ENCODE data around the gene PRRX1. TPM values are rescaled to one million over a fixed set of nuclear protein-coding genes. Genes with fewer than 3 reads are reported as not detected.

Gene PRRX1
- total RNA-seq, 1 donor from 2014 or later, result 0.26 TPM

- TF ChIP-seq, protein P1, sequence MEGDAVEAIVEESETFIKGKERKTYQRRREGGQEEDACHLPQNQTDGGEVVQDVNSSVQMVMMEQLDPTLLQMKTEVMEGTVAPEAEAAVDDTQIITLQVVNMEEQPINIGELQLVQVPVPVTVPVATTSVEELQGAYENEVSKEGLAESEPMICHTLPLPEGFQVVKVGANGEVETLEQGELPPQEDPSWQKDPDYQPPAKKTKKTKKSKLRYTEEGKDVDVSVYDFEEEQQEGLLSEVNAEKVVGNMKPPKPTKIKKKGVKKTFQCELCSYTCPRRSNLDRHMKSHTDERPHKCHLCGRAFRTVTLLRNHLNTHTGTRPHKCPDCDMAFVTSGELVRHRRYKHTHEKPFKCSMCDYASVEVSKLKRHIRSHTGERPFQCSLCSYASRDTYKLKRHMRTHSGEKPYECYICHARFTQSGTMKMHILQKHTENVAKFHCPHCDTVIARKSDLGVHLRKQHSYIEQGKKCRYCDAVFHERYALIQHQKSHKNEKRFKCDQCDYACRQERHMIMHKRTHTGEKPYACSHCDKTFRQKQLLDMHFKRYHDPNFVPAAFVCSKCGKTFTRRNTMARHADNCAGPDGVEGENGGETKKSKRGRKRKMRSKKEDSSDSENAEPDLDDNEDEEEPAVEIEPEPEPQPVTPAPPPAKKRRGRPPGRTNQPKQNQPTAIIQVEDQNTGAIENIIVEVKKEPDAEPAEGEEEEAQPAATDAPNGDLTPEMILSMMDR (IDR thresholded peaks at IDR 0.05; ENCODE audit: insufficient read depth, low read length, severe bottlenecking), result no peak
- H3K4me3 ChIP-seq (ENCODE audit: low read depth, low read length), result no peak overlapping the region
- no peak for DNase-seq (ENCODE audit: low read depth)
- no peaks in the 10 kb centered on the region for H3K36me3 ChIP-seq (ENCODE audit: control insufficient read depth, insufficient read depth, low read length)
- peaks cover 52% of the 10 kb centered on the region for H3K27me3 ChIP-seq (ENCODE audit: control insufficient read depth, insufficient read depth, low read length)
- FAIRE-seq, result no peak
Measured at GRCh38 chr1:170662561-170663403, 1.1 kb upstream of the PRRX1 start.

- Histone ChIP-seq H3K36me3 (ENCODE audit: control insufficient read depth, insufficient read depth, low read length) (no peaks in the 10 kb centered on the region), H3K4me3 (ENCODE audit: low read depth, low read length) (no peak overlapping the region), H3K27me3 (ENCODE audit: control insufficient read depth, insufficient read depth, low read length) (peaks cover 54% of the 10 kb centered on the region)
- DNase-seq (ENCODE audit: low read depth), result no peak
- TF ChIP-seq, protein P1 (IDR thresholded peaks at IDR 0.05; ENCODE audit: insufficient read depth, low read length, severe bottlenecking), result no peak
- no peak for FAIRE-seq
Measured at GRCh38 chr1:170663404-170664092, 383 bp upstream of the PRRX1 start.

DNA sequence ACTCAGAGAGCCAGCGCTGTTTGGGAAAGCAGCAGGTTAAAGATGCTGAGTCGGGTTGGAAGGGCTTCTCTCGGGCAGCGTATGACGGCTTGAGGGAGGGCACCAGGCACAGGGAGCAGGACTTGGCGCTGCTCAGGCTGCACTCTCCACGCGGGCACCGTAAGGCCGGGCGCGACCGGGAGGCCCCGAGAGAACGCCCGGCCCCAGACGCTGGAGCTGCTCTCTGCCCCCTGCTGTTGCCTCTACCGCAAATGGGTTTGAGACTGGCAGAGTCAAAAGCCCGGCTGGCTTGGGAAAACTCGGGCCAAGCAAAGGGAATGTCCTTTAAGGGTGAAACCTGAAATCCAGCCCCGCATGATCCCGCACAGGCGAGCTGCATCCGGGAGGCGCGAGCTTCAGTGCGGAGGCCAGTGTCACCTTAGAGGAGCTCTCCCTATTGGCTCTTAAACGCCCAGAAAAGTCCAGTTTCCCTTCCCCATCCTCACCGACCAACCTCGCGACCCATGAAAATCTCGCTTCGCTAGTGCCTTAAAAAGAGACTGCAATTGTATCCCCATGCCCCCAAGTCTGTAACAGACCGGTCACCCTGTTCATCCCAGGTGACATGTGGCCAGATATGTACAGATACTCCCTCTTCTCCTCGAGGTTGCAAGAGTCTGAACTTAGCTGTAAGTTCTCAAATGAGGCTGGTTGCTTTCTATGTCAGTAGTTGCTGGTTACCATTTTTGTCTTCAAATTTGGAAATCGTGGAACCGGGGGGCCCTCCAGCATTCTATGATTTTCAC is 1.1 kb downstream of the PRRX1 start:
- Histone ChIP-seq H3K36me3 (ENCODE audit: control insufficient read depth, insufficient read depth, low read length) (no peaks in the 10 kb centered on the region), H3K27me3 (ENCODE audit: control insufficient read depth, insufficient read depth, low read length) (peaks cover 54% of the 10 kb centered on the region), H3K4me3 (ENCODE audit: low read depth, low read length) (peak overlapping the region; percentile 25)
- DNase-seq (ENCODE audit: low read depth) (no peak), FAIRE-seq (no peak)
- TF ChIP-seq, protein P1 (IDR thresholded peaks at IDR 0.05; ENCODE audit: insufficient read depth, low read length, severe bottlenecking), result peak; percentile 19

- no peak for FAIRE-seq
- H3K4me3 ChIP-seq (ENCODE audit: low read depth, low read length), result no peak overlapping the region
- peaks cover 51% of the 10 kb centered on the region for H3K27me3 ChIP-seq (ENCODE audit: control insufficient read depth, insufficient read depth, low read length)
- H3K36me3 ChIP-seq (ENCODE audit: control insufficient read depth, insufficient read depth, low read length), result no peaks in the 10 kb centered on the region
- DNase-seq (ENCODE audit: low read depth), result no peak
- TF ChIP-seq, protein P1 (IDR thresholded peaks at IDR 0.05; ENCODE audit: insufficient read depth, low read length, severe bottlenecking), result no peak
Measured at GRCh38 chr1:170665629-170666028, 1.7 kb downstream of the PRRX1 start.

DNA sequence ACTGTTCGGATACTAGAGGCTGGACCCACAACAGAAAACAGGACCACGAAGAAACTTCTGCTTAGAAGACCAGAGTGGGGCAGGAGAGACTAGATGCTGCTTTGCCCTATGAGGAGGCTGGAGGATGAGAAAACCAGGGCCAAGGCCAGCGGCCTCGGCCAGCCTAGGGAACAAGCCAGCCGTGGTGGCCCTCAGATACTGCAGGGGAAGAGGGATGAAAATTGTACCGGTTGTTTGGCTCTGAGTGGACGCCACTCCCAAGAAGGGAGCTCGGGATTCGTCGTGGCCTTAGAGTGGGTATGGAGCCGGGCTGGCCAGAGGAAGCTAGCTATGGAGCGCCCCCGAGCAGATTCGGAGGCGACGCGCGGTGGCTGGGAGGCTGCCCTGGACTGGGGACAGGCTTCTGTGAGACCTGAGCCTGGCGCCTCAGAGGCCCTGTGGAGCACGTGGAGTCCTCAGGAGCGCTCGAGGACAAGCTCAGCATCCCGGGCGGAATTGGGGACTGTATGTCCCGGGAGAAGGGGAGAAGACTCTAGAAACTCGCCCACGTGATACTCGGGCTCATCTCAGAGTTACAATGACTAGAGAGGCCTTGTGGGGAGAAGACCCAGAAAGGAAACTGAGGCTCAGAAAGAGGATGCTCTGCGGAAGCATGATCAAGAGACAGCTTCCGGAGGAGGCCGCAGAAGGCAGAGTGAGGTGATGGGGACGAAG is 2.8 kb downstream of the PRRX1 start:
- Histone ChIP-seq H3K4me3 (ENCODE audit: low read depth, low read length) (no peak overlapping the region), H3K27me3 (ENCODE audit: control insufficient read depth, insufficient read depth, low read length) (peaks cover 42% of the 10 kb centered on the region), H3K36me3 (ENCODE audit: control insufficient read depth, insufficient read depth, low read length) (no peaks in the 10 kb centered on the region)
- TF ChIP-seq, protein P1 (IDR thresholded peaks at IDR 0.05; ENCODE audit: insufficient read depth, low read length, severe bottlenecking), result no peak
- no peak for DNase-seq (ENCODE audit: low read depth)
- no peak for FAIRE-seq

All from bronchial epithelial cell (primary cell).